Heart right ventricle (tissue), 16 donors: ENCODE measurements around the gene PCDHA13. TPM values are rescaled to one million over a fixed set of nuclear protein-coding genes. Genes with fewer than 3 reads are reported as not detected.
A peak's percentile ranks its signal among the peaks of the same experiment; 100 is the strongest.
"Not testable (repeated sequence)": the region's sequence is repeated elsewhere in the genome, so short reads cannot be mapped to it uniquely, and the experiment has no call there.

Experiments
- ATAC-seq, 8 donors: fragments of 200-7000 bp; cut with Tn5 transposase; one replicate each; pipeline ENCODE4 v1.9.1; 2020; ENCODE audit warnings: mild to moderate bottlenecking in 8 of 8, moderate library complexity in 8 of 8, moderate number of reproducible peaks in 1 of 8
- DNase-seq, 2 donors: peaks; one replicate each; pipeline ENCODE4 v3.0.0-alpha.2; 2020
- H3K27ac ChIP-seq, 10 donors: fragments of 200-600 bp; sonication (generic) in 2 of 10; one replicate each; pipeline versions ENCODE4 v1.5.0 to v1.8.0; 2020 to 2022; ENCODE audit warnings: mild to moderate bottlenecking in 3 of 10
- H3K27me3 ChIP-seq, 7 donors: fragments of 200-600 bp; one replicate each; pipeline ENCODE4 v1.8.0; 2021 to 2022; ENCODE audit warnings: mild to moderate bottlenecking in 2 of 7
- H3K36me3 ChIP-seq, 9 donors: fragments of 200-600 bp; sonication (generic) in 1 of 9; one replicate each; pipeline versions ENCODE4 v1.5.0 to v1.8.0; 2020 to 2022; ENCODE audit warnings: mild to moderate bottlenecking in 2 of 9
- H3K4me1 ChIP-seq, 9 donors: fragments of 200-600 bp; sonication (generic) in 1 of 9; one replicate each; pipeline versions ENCODE4 v1.5.0 to v1.8.0; 2020 to 2022; ENCODE audit warnings: mild to moderate bottlenecking in 4 of 9
- H3K4me3 ChIP-seq, 10 donors: fragments of 200-600 bp; sonication (generic) in 2 of 10; one replicate each; pipeline versions ENCODE4 v1.5.0 to v1.8.0; 2020 to 2022; ENCODE audit warnings: mild to moderate bottlenecking in 7 of 10, moderate library complexity in 2 of 10
- H3K9me3 ChIP-seq, 11 donors: fragments of 200-600 bp in 10 of 11; sonication (generic) in 2 of 11; one replicate each; pipeline versions ENCODE4 v1.5.0 to v1.8.0; 2013 to 2022; ENCODE audit warnings: mild to moderate bottlenecking in 2 of 11, control low read depth in 1 of 11, moderate library complexity in 1 of 11
- CTCF ChIP-seq, 9 donors: fragments of 200-600 bp; sonication (generic) in 2 of 9; IDR thresholded peaks; one replicate each; pipeline versions ENCODE4 v1.5.0 to v1.8.0; 2021 to 2022; ENCODE audit warnings: antibody characterized with exemption in 9 of 9, mild to moderate bottlenecking in 5 of 9, moderate library complexity in 1 of 9
- WGBS, 2 donors: extraction: QIAGEN DNeasy Blood & Tissue Kit; methylation state at CpG; one replicate each; pipeline ENCODE4 v1.1.7; 2013; ENCODE audit warnings: inconsistent platforms in 1 of 2; 5-methylcytosine and 5-hydroxymethylcytosine counted together
- intact Hi-C, 10 donors: fragments of 100-400 bp; cut with DNase I; formaldehyde crosslinking; loops; one replicate each; pipeline versions ENCODE4 v1.11.1 to v1.14.2; 2022
- long read RNA-seq, 3 donors: library from polyadenylated mRNA; unstranded; transcript quantifications; one replicate each; pipeline ENCODE4 v2.0.0, GENCODE V29; 2020 to 2021
- polyA plus RNA-seq, 2 donors: library from polyadenylated mRNA; stranded (reverse); fragments of 200-250 nt; gene quantifications; one replicate each; pipeline ENCODE4 v1.2.3, GENCODE V29; 2013
- total RNA-seq, 10 donors: library from RNA; stranded (reverse); fragmentation: NEBNext Ultra II Directional in 3 of 10; extraction: Animal tissue kit (Norgen Biotek cat#: 25700) in 3 of 10; gene quantifications; one replicate each; pipeline versions ENCODE4 v1.2.1 to v1.2.4, GENCODE V29; 2021 to 2023
- donor health status: Arrhythmogenic right ventricular cardiomyopathy.
- donor health status: ischemic (EF 13 %, LVEDD 7.1; RV severe dilation, severe dysfunction).
- donor health status: healthy with polysubstance abuse.
- donor health status: DM: no; HTN: yes; CAD: no.
- donor health status: DM: no; HTN: no; CAD: no.
- donor health status: ischemic (EF 25% LVEDD 6.9; RV normal size, moderate dysfunction).
- donor health status: ischemic (EF 25% LVEDD 5.7; RV mildly dilated, moderate dysfunction).
- donor health status: healthy.
- donor health status: DM: yes; HTN: yes; CAD: no.
- donor health status: Ischemic cardiomyopathy.
- donor health status: ischemic (EF 35%, LVEDD 5.7; RV mildly dilated, moderate dysfunction).
- donor health status: nonischemic (EF 11% LVEDD 7.7; RV severe dilation, severe dysfunction).
- donor health status: DM: yes; HTN: yes; CAD: no.
- donor health status: PGD.
- donor health status: ischemic (EF 29% LVEDD 5.4; RV normal size, mild dysfunction).
- donor health status: nonischemic (EF 23%, LVEDD 6.1; RV moderate dilation, normal function).

The PCDHA13 gene
- not detected for total RNA-seq
- polyA plus RNA-seq: not detected
- long read RNA-seq, donor 1: 0 reads
- long read RNA-seq, donor 2: 0 reads
- long read RNA-seq, donor 3: 0 reads

- 6 to 13% methylated on average over 31 to 35 of the region's 35 CpGs for WGBS, 2 donors
- H3K4me3 ChIP-seq: peak within 1 kb of the TSS in 1 of 10 donors; percentile 23
- no peak within 1 kb of the TSS for H3K27ac ChIP-seq
- DNase-seq (no peak), ATAC-seq (no peak)
- H3K9me3 ChIP-seq: peaks cover 0 to 55% (median 12%) of the 10 kb centered on the region in 11 donors
- H3K27me3 ChIP-seq: peaks cover 0 to 93% (median 51%) of the 10 kb centered on the region in 7 donors
- intact Hi-C loops: loop anchor here in 3 of 10 donors (5.0 to 10.0 kb wide), 2 partner anchors 160 to 163 kb away; no protein-coding TSS in a partner anchor
- TF ChIP-seq CTCF (IDR thresholded peaks at IDR 0.05): peak in 4 of 9 donors; percentile 9 to 33 (median 28)
- H3K4me1 ChIP-seq: no peaks in the 10 kb centered on the region
- H3K36me3 ChIP-seq: no peaks in the 10 kb centered on the region
These were observed at the start of gene PCDHA13 for GRCh38 chr5:140881889-140882590. PCDHA13 (plus strand) TSS chr5:140882124; CDS start chr5:140882269, 145 bp downstream.

GRCh38 chr5:140833993-140834392 is 47.9 kb upstream of the PCDHA13 start, which contains the start of gene PCDHA7:
PCDHA7 (plus strand) TSS chr5:140834269; CDS start chr5:140834384, 115 bp downstream.
- Histone ChIP-seq H3K27ac (no peak within 1 kb of the TSS), H3K36me3 (no peaks in the 10 kb centered on the region), H3K27me3 (peaks cover 0 to 93% (median 54%) of the 10 kb centered on the region in 7 donors), H3K4me1 (no peaks in the 10 kb centered on the region), H3K4me3 (peak within 1 kb of the TSS in 2 of 10 donors; percentile 32 to 38), H3K9me3 (peaks cover 0 to 62% (median 20%) of the 10 kb centered on the region in 11 donors)
- peak in 3 of 9 donors; percentile 18 to 37 (median 24) for TF ChIP-seq CTCF (IDR thresholded peaks at IDR 0.05)
- WGBS, 2 donors: 6 to 12% methylated on average over 8 of the region's 8 CpGs
- ATAC-seq (no peak), DNase-seq (no peak)
- intact Hi-C loops: loop anchor here in 2 of 10 donors (5.0 to 10.0 kb wide), 2 partner anchors 208 to 211 kb away; no protein-coding TSS in a partner anchor

- H3K4me3 ChIP-seq: peak overlapping the region in 2 of 10 donors; percentile 32 to 38
These were observed 47.4 kb upstream of the PCDHA13 start for GRCh38 chr5:140834439-140835008.

GRCh38 chr5:140835622-140836510 is 46.1 kb upstream of the PCDHA13 start:
- intact Hi-C loops: loop anchor here in 1 of 10 donors (10.0 kb wide), 1 partner anchor 209 kb away; no protein-coding TSS in a partner anchor
- Histone ChIP-seq H3K27me3 (peaks cover 0 to 93% (median 60%) of the 10 kb centered on the region in 7 donors), H3K4me3 (no peak overlapping the region), H3K27ac (no peak overlapping the region), H3K4me1 (no peaks in the 10 kb centered on the region), H3K9me3 (peaks cover 0 to 58% (median 7%) of the 10 kb centered on the region in 11 donors), H3K36me3 (no peaks in the 10 kb centered on the region)
- 30 to 39% methylated on average over 103 of the region's 103 CpGs for WGBS, 2 donors
- no peak for ATAC-seq
- no peak for DNase-seq
- TF ChIP-seq CTCF (IDR thresholded peaks at IDR 0.05): no peak

More at GRCh38 chr5:140834439-140835008, 47.4 kb upstream of the PCDHA13 start:
- not testable (repeated sequence) for ATAC-seq, H3K27ac ChIP-seq, H3K4me1 ChIP-seq, H3K36me3 ChIP-seq, DNase-seq
- Histone ChIP-seq H3K27me3 (peaks cover 0 to 93% (median 55%) of the 10 kb centered on the region in 7 donors), H3K9me3 (peaks cover 0 to 59% (median 15%) of the 10 kb centered on the region in 11 donors)
- intact Hi-C loops: loop anchor here in 2 of 10 donors (5.0 to 10.0 kb wide), 2 partner anchors 208 to 210 kb away; no protein-coding TSS in a partner anchor
- 16 to 19% methylated on average over 23 to 26 of the region's 38 CpGs for WGBS, 2 donors
